GM21825 (cell line): Measurements from ENCODE around the gene SULF2.

Experiments
- ATAC-seq: cut with Tn5 transposase; IDR thresholded peaks from one replicate; pipeline ENCODE4 v1.9.1; 2021; ENCODE audit warnings: mild to moderate bottlenecking, moderate library complexity; ENCODE audit not compliant: unreplicated experiment

SULF2 gene

GRCh38 chr20:47741669-47742608 lies 43.3 kb downstream of the SULF2 start:
- ATAC-seq = no peak

- ATAC-seq = no peak
Measured at GRCh38 chr20:47740862-47741184, 44.5 kb downstream of the SULF2 start.

GRCh38 chr20:47740121-47740861 lies 45.0 kb downstream of the SULF2 start:
- no peak for ATAC-seq

GRCh38 chr20:47737923-47738322 lies 47.4 kb downstream of the SULF2 start:
- no peak for ATAC-seq

GRCh38 chr20:47736570-47737152 lies 48.6 kb downstream of the SULF2 start:
- no peak for ATAC-seq

GRCh38 chr20:47735412-47736400 lies 49.6 kb downstream of the SULF2 start:
- ATAC-seq = no peak

GRCh38 chr20:47734870-47735269 lies 50.4 kb downstream of the SULF2 start:
- no peak for ATAC-seq

- no peak for ATAC-seq
Measured at GRCh38 chr20:47733892-47734291, 51.4 kb downstream of the SULF2 start.

- ATAC-seq = no peak
Measured at GRCh38 chr20:47730744-47731143, 54.5 kb downstream of the SULF2 start.

GRCh38 chr20:47729472-47729871 lies 55.8 kb downstream of the SULF2 start:
- ATAC-seq = no peak

GRCh38 chr20:47727909-47728361 lies 57.3 kb downstream of the SULF2 start:
- ATAC-seq = peak; percentile 7

GRCh38 chr20:47727170-47727880 lies 58.0 kb downstream of the SULF2 start:
- ATAC-seq = peak; percentile 80

- no peak for ATAC-seq
Measured at GRCh38 chr20:47726632-47727031, 58.6 kb downstream of the SULF2 start.

GRCh38 chr20:47725248-47725973 lies 59.9 kb downstream of the SULF2 start:
- ATAC-seq = no peak

GRCh38 chr20:47724910-47725247 lies 60.4 kb downstream of the SULF2 start:
- no peak for ATAC-seq

- no peak for ATAC-seq
Measured at GRCh38 chr20:47724396-47724795, 60.9 kb downstream of the SULF2 start.

GRCh38 chr20:47723322-47723721 lies 62.0 kb downstream of the SULF2 start:
- ATAC-seq = no peak

- no peak for ATAC-seq
Measured at GRCh38 chr20:47720636-47721427, 64.4 kb downstream of the SULF2 start.
